ENCODE data around the gene KCNAB2.

- TF ChIP-seq CTCF (IDR thresholded peaks at IDR 0.05; ENCODE audit: low read length) (peak; percentile 30; the same call in 1 of the 2 replicates), EZH2 (IDR thresholded peaks at IDR 0.05; ENCODE audit: borderline replicate concordance, low read length) (no peak)
Measured at GRCh38 chr1:6141592-6141991, 95.9 kb downstream of the KCNAB2 start.
